Osteoblast (primary cell): Measurements from ENCODE around the gene ITSN1. TPM values are rescaled to one million over a fixed set of nuclear protein-coding genes. Genes with fewer than 3 reads are reported as not detected.

Experiments
- DNase-seq: peaks from one replicate; pipeline ENCODE4 v3.0.0; 2011; ENCODE audit warnings: low spot score, mixed read lengths; ENCODE audit not compliant: insufficient read length; ENCODE audit errors: missing footprints
- H2AFZ ChIP-seq: 2 replicates; pipeline ENCODE4 v1.6.0; 2011; ENCODE audit warnings: mild to moderate bottlenecking, low read length
- H3K27ac ChIP-seq: 2 replicates; pipeline ENCODE4 v1.5.1; 2011; ENCODE audit warnings: mild to moderate bottlenecking, low read depth, low read length, moderate library complexity
- H3K27me3 ChIP-seq: 2 replicates; pipeline ENCODE4 v1.6.0; 2012; ENCODE audit warnings: mild to moderate bottlenecking, control low read depth, inconsistent platforms, low read length, moderate library complexity; ENCODE audit not compliant: insufficient read depth
- H3K36me3 ChIP-seq: 2 replicates; pipeline ENCODE4 v1.5.1; 2011; ENCODE audit warnings: mild to moderate bottlenecking, low read length, control low read depth, moderate library complexity; ENCODE audit not compliant: insufficient read depth
- H3K4me1 ChIP-seq: 2 replicates; pipeline ENCODE4 v1.5.1; 2011; ENCODE audit warnings: mild to moderate bottlenecking, low read length, control low read depth, moderate library complexity; ENCODE audit not compliant: insufficient read depth
- H3K4me2 ChIP-seq: 2 replicates; pipeline ENCODE4 v1.6.0; 2011; ENCODE audit warnings: mild to moderate bottlenecking, low read length; ENCODE audit not compliant: insufficient read depth
- H3K4me3 ChIP-seq: fragments of 200-600 bp; sonication (generic); 3 replicates; pipeline ENCODE4 v1.5.1; 2012; ENCODE audit warnings: mild to moderate bottlenecking, low read length, inconsistent platforms; ENCODE audit not compliant: insufficient read depth
- H3K79me2 ChIP-seq: 2 replicates; pipeline ENCODE4 v1.6.0; 2012; ENCODE audit warnings: mild to moderate bottlenecking, low read length, control low read depth, inconsistent platforms; ENCODE audit not compliant: insufficient read depth
- H3K9me3 ChIP-seq: 2 replicates; pipeline ENCODE4 v1.5.1; 2011; ENCODE audit warnings: low read depth, low read length, control low read depth
- H4K20me1 ChIP-seq: 2 replicates; pipeline ENCODE4 v1.6.0; 2012; ENCODE audit warnings: mild to moderate bottlenecking, low read length, control low read depth; ENCODE audit not compliant: insufficient read depth
- CTCF ChIP-seq: IDR thresholded peaks from 2 replicates; pipeline ENCODE4 v1.5.1; 2011; ENCODE audit warnings: mild to moderate bottlenecking, low read depth, low read length, moderate library complexity; ENCODE audit errors: extremely low read depth
- total RNA-seq: library from RNA; depleted of rRNA; stranded (reverse); fragments of >200 nt; gene quantifications from 2 replicates; pipeline ENCODE4 v1.2.3, GENCODE V29; 2012

Gene ITSN1
- total RNA-seq, 1 donor: 42.7 TPM

DNA sequence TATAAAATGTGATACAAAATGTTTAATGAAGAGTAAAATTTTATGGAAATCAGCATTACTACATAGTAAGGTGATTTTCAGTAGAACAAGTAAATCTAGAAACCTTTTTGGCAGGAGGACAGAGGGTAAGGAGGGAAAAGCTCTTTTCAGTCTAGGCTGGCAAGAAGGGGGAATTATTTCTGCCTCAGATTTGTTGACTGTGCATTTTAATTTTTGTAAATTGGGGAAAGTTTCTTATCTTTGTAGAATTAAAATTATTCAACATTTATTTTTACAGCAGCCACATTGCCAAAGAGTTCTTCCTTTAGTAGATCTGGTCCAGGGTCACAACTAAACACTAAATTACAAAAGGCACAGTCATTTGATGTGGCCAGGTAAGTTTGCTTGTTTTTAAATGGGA lies 109.2 kb downstream of the ITSN1 start:
- H3K4me2 ChIP-seq: no peak overlapping the region
- no peak overlapping the region for H2AFZ ChIP-seq
- no peaks in the 10 kb centered on the region for H3K9me3 ChIP-seq
- no peak overlapping the region for H3K4me3 ChIP-seq
- no peak for DNase-seq
- no peak overlapping the region for H3K27ac ChIP-seq
- H3K27me3 ChIP-seq: no peaks in the 10 kb centered on the region
- H3K4me1 ChIP-seq: peaks cover 13% of the 10 kb centered on the region
- H3K36me3 ChIP-seq: no peaks in the 10 kb centered on the region
- no peak for TF ChIP-seq CTCF
- H3K79me2 ChIP-seq: no peaks in the 10 kb centered on the region
- H4K20me1 ChIP-seq: no peaks in the 10 kb centered on the region

- no peak overlapping the region for H3K4me3 ChIP-seq
- no peaks in the 10 kb centered on the region for H4K20me1 ChIP-seq
- H3K27ac ChIP-seq: no peak overlapping the region
- TF ChIP-seq CTCF: no peak
- H3K79me2 ChIP-seq: no peaks in the 10 kb centered on the region
- H3K4me1 ChIP-seq: peaks cover 13% of the 10 kb centered on the region
- H3K36me3 ChIP-seq: no peaks in the 10 kb centered on the region
- no peak for DNase-seq
- H3K9me3 ChIP-seq: no peaks in the 10 kb centered on the region
- no peaks in the 10 kb centered on the region for H3K27me3 ChIP-seq
- no peak overlapping the region for H2AFZ ChIP-seq
- no peak overlapping the region for H3K4me2 ChIP-seq
Observed at GRCh38 chr21:33752260-33752659, 110.0 kb downstream of the ITSN1 start.

DNA sequence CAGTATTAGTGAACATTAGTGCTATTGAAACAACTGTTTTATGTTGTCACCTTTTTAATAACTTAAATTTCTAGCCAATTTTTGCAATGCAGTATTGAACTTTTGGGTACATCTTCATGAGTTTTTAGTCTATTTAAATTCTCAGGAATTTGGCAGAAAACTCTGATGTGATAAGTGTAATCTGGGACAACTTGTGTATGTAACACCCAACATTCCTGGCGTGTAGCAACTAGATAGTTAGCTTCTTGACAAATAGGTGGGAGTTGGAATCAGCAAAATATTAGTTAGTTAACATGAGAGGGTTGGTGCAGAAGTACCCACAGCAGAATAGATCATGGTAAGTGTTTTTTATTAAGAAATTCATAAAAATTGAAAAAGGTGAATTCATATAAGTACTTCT lies 111.6 kb downstream of the ITSN1 start:
- no peak for DNase-seq
- no peak for TF ChIP-seq CTCF
- Histone ChIP-seq H3K4me3 (no peak overlapping the region), H2AFZ (no peak overlapping the region), H3K27ac (no peak overlapping the region), H3K9me3 (no peaks in the 10 kb centered on the region), H3K36me3 (no peaks in the 10 kb centered on the region), H3K79me2 (no peaks in the 10 kb centered on the region), H3K27me3 (no peaks in the 10 kb centered on the region), H3K4me2 (no peak overlapping the region), H3K4me1 (peaks cover 13% of the 10 kb centered on the region), H4K20me1 (no peaks in the 10 kb centered on the region)

- Histone ChIP-seq H3K36me3 (no peaks in the 10 kb centered on the region), H3K4me2 (no peak overlapping the region), H3K9me3 (no peaks in the 10 kb centered on the region), H4K20me1 (no peaks in the 10 kb centered on the region), H3K27ac (no peak overlapping the region), H3K79me2 (no peaks in the 10 kb centered on the region), H3K4me3 (no peak overlapping the region), H3K27me3 (no peaks in the 10 kb centered on the region), H2AFZ (no peak overlapping the region), H3K4me1 (peaks cover 13% of the 10 kb centered on the region)
- DNase-seq: no peak
- TF ChIP-seq CTCF: no peak
Observed at GRCh38 chr21:33754481-33754880, 112.2 kb downstream of the ITSN1 start.
